Suprapubic skin (tissue), 4 donors: ENCODE results near the gene PPP1R3G.

Experiments used
- CTCF ChIP-seq, 2 donors: fragments of 200-600 bp in 1 of 2; fragments of 450-650 bp in 1 of 2; sonication (generic) in 1 of 2; IDR thresholded peaks; one replicate each; pipeline ENCODE4 v1.5.1; 2016 to 2019; ENCODE audit warnings: antibody characterized with exemption in 2 of 2, mild to moderate bottlenecking in 1 of 2, moderate library complexity in 1 of 2
- EP300 ChIP-seq: sonication (generic); formaldehyde crosslinking; IDR thresholded peaks from one replicate; pipeline ENCODE4 v1.6.1; 2017; ENCODE audit warnings: antibody characterized with exemption
- POLR2A ChIP-seq, 2 donors: fragments of 450-650 bp; IDR thresholded peaks; one replicate each; pipeline ENCODE4 v1.6.1; 2017; ENCODE audit warnings: antibody characterized with exemption in 2 of 2, mild to moderate bottlenecking in 2 of 2, moderate library complexity in 2 of 2
- POLR2AphosphoS5 ChIP-seq, 3 donors: sonication (generic); formaldehyde crosslinking; IDR thresholded peaks; one replicate each; pipeline ENCODE4 v1.6.1; 2017; ENCODE audit warnings: antibody characterized with exemption in 3 of 3

- no peak for TF ChIP-seq POLR2AphosphoS5 (IDR thresholded peaks at IDR 0.05)
- no peak for TF ChIP-seq CTCF (IDR thresholded peaks at IDR 0.05)
- no peak for TF ChIP-seq POLR2A (IDR thresholded peaks at IDR 0.05)
- TF ChIP-seq EP300 = no peak
These were observed 39.4 kb downstream of the PPP1R3G start for GRCh38 chr6:5124526-5124925.
